ENCODE measurements around the gene DYRK1A. TPM values are rescaled to one million over a fixed set of nuclear protein-coding genes. Genes with fewer than 3 reads are reported as not detected.
"Not testable (repeated sequence)": the region's sequence is repeated elsewhere in the genome, so short reads cannot be mapped to it uniquely, and the experiment has no call there.

Gene DYRK1A
- total RNA-seq, 2 experiments from 2014 or later = 73.6 to 74.1 TPM

GRCh38 chr21:37537391-37537996 is 170.9 kb downstream of the DYRK1A start:
- no peaks in the 10 kb centered on the region for H3K36me3 Mint-ChIP-seq (ENCODE audit: low read depth)
- no peaks in the 10 kb centered on the region for H3K4me1 Mint-ChIP-seq
- H3K27ac Mint-ChIP-seq = no peak overlapping the region
- no peak overlapping the region for H3K4me3 Mint-ChIP-seq
- CTCF ChIA-PET = no interaction called here
- POLR2A ChIA-PET = no interaction called here
- DNase-seq = no peak
- peaks cover 3% of the 10 kb centered on the region for H3K9me3 Mint-ChIP-seq
- H3K27me3 Mint-ChIP-seq = peaks cover 20% of the 10 kb centered on the region

GRCh38 chr21:37538971-37539590 is 172.5 kb downstream of the DYRK1A start:
- DNase-seq = no peak
- Mint-ChIP-seq H3K27me3 (peaks cover 20% of the 10 kb centered on the region), H3K4me1 (no peaks in the 10 kb centered on the region), H3K4me3 (no peak overlapping the region), H3K36me3 (ENCODE audit: low read depth) (no peaks in the 10 kb centered on the region), H3K9me3 (peaks cover 3% of the 10 kb centered on the region), H3K27ac (no peak overlapping the region)
- ChIA-PET POLR2A (interaction anchor here (1.0 kb wide), 1 partner anchor 9 kb away, joined by 3 read pairs; no protein-coding TSS in a partner anchor), CTCF (no interaction called here)

- CTCF ChIA-PET; H3K27ac Mint-ChIP-seq; H3K4me1 Mint-ChIP-seq; DNase-seq; H3K4me3 Mint-ChIP-seq; H3K9me3 Mint-ChIP-seq; POLR2A ChIA-PET; H3K36me3 Mint-ChIP-seq (ENCODE audit: low read depth): not testable (repeated sequence)
- peaks cover 25% of the 10 kb centered on the region for H3K27me3 Mint-ChIP-seq
Observed at GRCh38 chr21:37541128-37541527, 174.6 kb downstream of the DYRK1A start.

GRCh38 chr21:37542512-37542911 is 175.9 kb downstream of the DYRK1A start:
- peaks cover 2% of the 10 kb centered on the region for H3K4me1 Mint-ChIP-seq
- POLR2A ChIA-PET = no interaction called here

GRCh38 chr21:37546299-37546908 is 179.8 kb downstream of the DYRK1A start:
- Mint-ChIP-seq H3K4me1 (peaks cover 2% of the 10 kb centered on the region), H3K27ac (no peak overlapping the region), H3K9me3 (no peaks in the 10 kb centered on the region), H3K27me3 (peaks cover 18% of the 10 kb centered on the region), H3K4me3 (no peak overlapping the region), H3K36me3 (ENCODE audit: low read depth) (no peaks in the 10 kb centered on the region)
- ChIA-PET POLR2A (no interaction called here), CTCF (no interaction called here)
- DNase-seq = no peak

More at GRCh38 chr21:37542512-37542911, 175.9 kb downstream of the DYRK1A start:
- DNase-seq = no peak
- no peaks in the 10 kb centered on the region for H3K36me3 Mint-ChIP-seq (ENCODE audit: low read depth)
- no peak overlapping the region for H3K27ac Mint-ChIP-seq
- no peaks in the 10 kb centered on the region for H3K9me3 Mint-ChIP-seq
- H3K4me3 Mint-ChIP-seq = no peak overlapping the region
- peaks cover 22% of the 10 kb centered on the region for H3K27me3 Mint-ChIP-seq
- CTCF ChIA-PET = interaction anchor here (0.9 kb wide), 1 partner anchor 21 kb away, joined by 3 read pairs; no protein-coding TSS in a partner anchor

GRCh38 chr21:37546949-37547614 is 180.5 kb downstream of the DYRK1A start:
- H3K4me3 Mint-ChIP-seq = no peak overlapping the region
- peaks cover 18% of the 10 kb centered on the region for H3K27me3 Mint-ChIP-seq
- POLR2A ChIA-PET = no interaction called here
- H3K36me3 Mint-ChIP-seq (ENCODE audit: low read depth) = no peaks in the 10 kb centered on the region
- CTCF ChIA-PET = no interaction called here
- H3K27ac Mint-ChIP-seq = no peak overlapping the region
- H3K9me3 Mint-ChIP-seq = no peaks in the 10 kb centered on the region
- H3K4me1 Mint-ChIP-seq = peaks cover 2% of the 10 kb centered on the region
- no peak for DNase-seq

- Mint-ChIP-seq H3K27me3 (peaks cover 12% of the 10 kb centered on the region), H3K36me3 (ENCODE audit: low read depth) (no peaks in the 10 kb centered on the region), H3K9me3 (no peaks in the 10 kb centered on the region), H3K4me1 (peaks cover 2% of the 10 kb centered on the region), H3K4me3 (no peak overlapping the region), H3K27ac (no peak overlapping the region)
- POLR2A ChIA-PET = no interaction called here
- CTCF ChIA-PET = no interaction called here
- no peak for DNase-seq
Observed at GRCh38 chr21:37547615-37548200, 181.1 kb downstream of the DYRK1A start.

- H3K4me1 Mint-ChIP-seq = peaks cover 2% of the 10 kb centered on the region
- H3K27me3 Mint-ChIP-seq = peaks cover 9% of the 10 kb centered on the region
- H3K27ac Mint-ChIP-seq = no peak overlapping the region
- POLR2A ChIA-PET = no interaction called here
- H3K4me3 Mint-ChIP-seq = no peak overlapping the region
- H3K9me3 Mint-ChIP-seq = no peaks in the 10 kb centered on the region
- DNase-seq = no peak
- CTCF ChIA-PET = no interaction called here
- no peaks in the 10 kb centered on the region for H3K36me3 Mint-ChIP-seq (ENCODE audit: low read depth)
Observed at GRCh38 chr21:37548521-37548981, 182.0 kb downstream of the DYRK1A start.

- H3K36me3 Mint-ChIP-seq (ENCODE audit: low read depth); H3K27ac Mint-ChIP-seq; H3K4me3 Mint-ChIP-seq; POLR2A ChIA-PET; H3K4me1 Mint-ChIP-seq; DNase-seq; H3K27me3 Mint-ChIP-seq; CTCF ChIA-PET; H3K9me3 Mint-ChIP-seq: not testable (repeated sequence)
Observed at GRCh38 chr21:37549730-37550129, 183.2 kb downstream of the DYRK1A start.

GRCh38 chr21:37550157-37550556 is 183.6 kb downstream of the DYRK1A start:
- Mint-ChIP-seq H3K27ac (no peak overlapping the region), H3K36me3 (ENCODE audit: low read depth) (no peaks in the 10 kb centered on the region), H3K9me3 (no peaks in the 10 kb centered on the region), H3K27me3 (peaks cover 7% of the 10 kb centered on the region), H3K4me3 (no peak overlapping the region), H3K4me1 (peaks cover 2% of the 10 kb centered on the region)
- DNase-seq = no peak
- CTCF ChIA-PET = interaction anchor here (0.7 kb wide), 1 partner anchor 297 kb away, joined by 4 read pairs; no protein-coding TSS in a partner anchor
- POLR2A ChIA-PET = no interaction called here

- Mint-ChIP-seq H3K4me1 (peaks cover 2% of the 10 kb centered on the region), H3K4me3 (no peak overlapping the region), H3K9me3 (no peaks in the 10 kb centered on the region), H3K27me3 (peaks cover 9% of the 10 kb centered on the region), H3K36me3 (ENCODE audit: low read depth) (no peaks in the 10 kb centered on the region), H3K27ac (no peak overlapping the region)
- ChIA-PET CTCF (interaction anchor here (0.7 kb wide), 1 partner anchor 297 kb away, joined by 4 read pairs; no protein-coding TSS in a partner anchor), POLR2A (no interaction called here)
- DNase-seq = no peak
Observed at GRCh38 chr21:37550618-37551330, 184.2 kb downstream of the DYRK1A start.

GRCh38 chr21:37551331-37551992 is 184.9 kb downstream of the DYRK1A start:
- CTCF ChIA-PET = no interaction called here
- H3K36me3 Mint-ChIP-seq (ENCODE audit: low read depth) = no peaks in the 10 kb centered on the region
- H3K27ac Mint-ChIP-seq = no peak overlapping the region
- H3K4me1 Mint-ChIP-seq = peaks cover 2% of the 10 kb centered on the region
- no peak for DNase-seq
- H3K9me3 Mint-ChIP-seq = no peaks in the 10 kb centered on the region
- POLR2A ChIA-PET = no interaction called here
- no peak overlapping the region for H3K4me3 Mint-ChIP-seq
- H3K27me3 Mint-ChIP-seq = peaks cover 9% of the 10 kb centered on the region
